Measurements from ENCODE around the gene CPED1.
"Not testable (repeated sequence)": the region's sequence is repeated elsewhere in the genome, so short reads cannot be mapped to it uniquely, and the experiment has no call there.

DNA sequence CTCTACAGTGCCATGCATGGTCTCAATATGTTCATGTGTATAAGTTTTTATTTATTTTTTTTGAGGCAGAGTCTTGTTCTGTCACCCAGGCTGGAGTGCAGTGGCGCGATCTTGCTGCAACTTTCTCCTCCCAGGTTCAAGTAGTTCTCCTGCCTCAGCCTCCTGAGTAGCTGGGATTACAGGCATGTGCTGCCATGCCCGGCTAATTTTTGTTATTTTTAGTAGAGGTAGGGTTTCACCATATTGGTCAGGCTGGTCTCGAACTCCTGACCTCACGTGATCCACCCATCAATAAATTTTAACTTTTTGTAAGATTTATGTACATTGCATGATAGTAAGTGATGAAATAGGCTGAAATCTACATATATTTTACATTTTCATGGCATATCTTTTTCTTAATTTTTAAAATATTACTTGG is 86.9 kb downstream of the CPED1 start:
- TF ChIP-seq, protein P1, sequence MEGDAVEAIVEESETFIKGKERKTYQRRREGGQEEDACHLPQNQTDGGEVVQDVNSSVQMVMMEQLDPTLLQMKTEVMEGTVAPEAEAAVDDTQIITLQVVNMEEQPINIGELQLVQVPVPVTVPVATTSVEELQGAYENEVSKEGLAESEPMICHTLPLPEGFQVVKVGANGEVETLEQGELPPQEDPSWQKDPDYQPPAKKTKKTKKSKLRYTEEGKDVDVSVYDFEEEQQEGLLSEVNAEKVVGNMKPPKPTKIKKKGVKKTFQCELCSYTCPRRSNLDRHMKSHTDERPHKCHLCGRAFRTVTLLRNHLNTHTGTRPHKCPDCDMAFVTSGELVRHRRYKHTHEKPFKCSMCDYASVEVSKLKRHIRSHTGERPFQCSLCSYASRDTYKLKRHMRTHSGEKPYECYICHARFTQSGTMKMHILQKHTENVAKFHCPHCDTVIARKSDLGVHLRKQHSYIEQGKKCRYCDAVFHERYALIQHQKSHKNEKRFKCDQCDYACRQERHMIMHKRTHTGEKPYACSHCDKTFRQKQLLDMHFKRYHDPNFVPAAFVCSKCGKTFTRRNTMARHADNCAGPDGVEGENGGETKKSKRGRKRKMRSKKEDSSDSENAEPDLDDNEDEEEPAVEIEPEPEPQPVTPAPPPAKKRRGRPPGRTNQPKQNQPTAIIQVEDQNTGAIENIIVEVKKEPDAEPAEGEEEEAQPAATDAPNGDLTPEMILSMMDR (IDR thresholded peaks at IDR 0.05): not testable (repeated sequence)
- not testable (repeated sequence) for TF ChIP-seq POLR2AphosphoS5 (IDR thresholded peaks at IDR 0.05)

Measured in suprapubic skin (tissue), 3 donors.